Skeletal muscle tissue (tissue), 4 donors: ENCODE results near the gene PHF11. TPM values are rescaled to one million over a fixed set of nuclear protein-coding genes. Genes with fewer than 3 reads are reported as not detected.
"Not testable (repeated sequence)": the region's sequence is repeated elsewhere in the genome, so short reads cannot be mapped to it uniquely, and the experiment has no call there.

ENCODE experiments used
- H3K27ac ChIP-seq: one replicate; pipeline ENCODE4 v1.7.0; 2013; ENCODE audit warnings: mild to moderate bottlenecking, low read depth, low read length, inconsistent platforms
- H3K27me3 ChIP-seq, 3 donors: one replicate each; pipeline ENCODE4 v1.7.0; 2013; ENCODE audit warnings: low read length in 3 of 3; ENCODE audit not compliant: control insufficient read depth in 3 of 3, insufficient read depth in 3 of 3
- H3K36me3 ChIP-seq, 3 donors: one replicate each; pipeline ENCODE4 v1.7.0; 2013; ENCODE audit warnings: low read length in 3 of 3; ENCODE audit not compliant: control insufficient read depth in 3 of 3, insufficient read depth in 3 of 3
- H3K4me1 ChIP-seq, 3 donors: one replicate each; pipeline ENCODE4 v1.7.0; 2013; ENCODE audit warnings: low read length in 3 of 3, mild to moderate bottlenecking in 3 of 3; ENCODE audit not compliant: control insufficient read depth in 3 of 3, insufficient read depth in 3 of 3
- H3K4me3 ChIP-seq, 3 donors: one replicate each; pipeline ENCODE4 v1.7.0; 2013; ENCODE audit warnings: low read length in 3 of 3
- H3K9ac ChIP-seq, 3 donors: one replicate each; pipeline ENCODE4 v1.7.0; 2013; ENCODE audit warnings: low read length in 3 of 3, mild to moderate bottlenecking in 3 of 3, moderate library complexity in 2 of 3, low read depth in 1 of 3
- H3K9me3 ChIP-seq, 3 donors: one replicate each; pipeline ENCODE4 v1.7.0; 2013; ENCODE audit warnings: low read length in 3 of 3; ENCODE audit not compliant: control insufficient read depth in 3 of 3
- total RNA-seq: library from RNA; depleted of rRNA; stranded (reverse); fragments of >200 nt; gene quantifications from one replicate; pipeline ENCODE4 v1.2.3, GENCODE V29; 2014
- donor health status: Osteomylitis.

Gene PHF11
- total RNA-seq, 1 donor from 2014 or later = 9.9 TPM

DNA sequence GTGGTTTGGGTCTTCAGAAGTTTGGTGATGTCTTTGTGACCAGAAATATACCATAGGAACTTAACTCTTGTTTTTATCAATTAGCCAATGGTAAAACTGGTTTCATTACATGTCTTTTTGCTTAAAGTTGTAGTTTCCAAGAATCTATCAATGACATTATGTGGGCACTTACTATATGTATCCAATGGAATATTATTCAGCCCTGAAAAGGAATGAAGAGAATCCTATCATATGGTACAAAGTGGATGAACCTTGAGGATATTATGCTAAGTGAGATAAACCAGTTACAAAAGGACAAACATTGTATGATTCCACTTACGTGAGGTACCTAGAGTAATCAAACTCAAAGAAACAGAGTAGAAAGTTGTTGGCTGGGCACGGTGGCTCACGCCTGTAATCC is 63.3 kb downstream of the PHF11 start:
- no peaks in the 10 kb centered on the region for H3K9me3 ChIP-seq
- H3K36me3 ChIP-seq = peaks cover 10 to 36% (median 16%) of the 10 kb centered on the region in 3 donors
- no peak overlapping the region for H3K4me3 ChIP-seq
- H3K9ac ChIP-seq = no peak overlapping the region
- H3K27ac ChIP-seq = no peak overlapping the region
- no peaks in the 10 kb centered on the region for H3K4me1 ChIP-seq
- H3K27me3 ChIP-seq = no peaks in the 10 kb centered on the region

DNA sequence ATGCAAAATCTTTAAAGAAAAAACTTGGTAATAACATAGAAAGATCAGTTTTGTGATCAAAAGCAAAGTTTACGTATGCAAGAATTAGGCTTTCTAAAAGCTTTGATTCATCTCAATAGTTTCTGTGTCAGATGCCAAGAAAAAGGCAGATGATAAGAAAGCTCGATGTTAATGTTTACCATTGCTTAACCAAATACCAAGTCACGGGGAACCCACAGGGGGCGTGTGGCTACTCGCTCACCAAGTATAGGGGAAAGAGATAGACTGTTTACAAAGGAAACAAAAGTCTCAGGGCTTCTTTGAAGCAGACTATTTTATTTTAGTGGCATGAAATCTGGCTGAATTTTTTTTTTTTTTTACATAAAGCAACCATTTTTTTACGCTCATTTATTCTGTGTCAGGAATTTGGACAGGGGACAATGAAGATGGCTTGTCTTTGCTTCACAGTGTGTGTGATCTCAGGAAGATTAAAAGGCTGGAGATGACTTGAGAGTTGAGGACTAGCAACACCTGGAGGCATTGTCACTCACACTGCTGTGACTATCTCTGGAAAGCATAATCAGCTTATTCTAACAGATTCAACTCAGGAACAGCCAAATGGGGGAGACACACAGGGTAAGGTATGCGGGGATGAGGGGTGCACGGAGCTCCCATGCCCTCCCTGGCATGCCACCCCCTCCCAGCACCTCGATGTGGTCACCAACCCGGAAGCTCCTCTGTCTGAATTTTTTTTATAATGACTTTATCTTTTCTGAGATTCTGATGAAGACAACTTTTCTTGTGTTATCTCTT is 64.7 kb downstream of the PHF11 start:
- Histone ChIP-seq H3K4me3 (no peak overlapping the region), H3K9me3 (no peaks in the 10 kb centered on the region), H3K27me3 (no peaks in the 10 kb centered on the region), H3K9ac (no peak overlapping the region), H3K4me1 (no peaks in the 10 kb centered on the region), H3K36me3 (peaks cover 7 to 26% (median 7%) of the 10 kb centered on the region in 3 donors), H3K27ac (no peak overlapping the region)

DNA sequence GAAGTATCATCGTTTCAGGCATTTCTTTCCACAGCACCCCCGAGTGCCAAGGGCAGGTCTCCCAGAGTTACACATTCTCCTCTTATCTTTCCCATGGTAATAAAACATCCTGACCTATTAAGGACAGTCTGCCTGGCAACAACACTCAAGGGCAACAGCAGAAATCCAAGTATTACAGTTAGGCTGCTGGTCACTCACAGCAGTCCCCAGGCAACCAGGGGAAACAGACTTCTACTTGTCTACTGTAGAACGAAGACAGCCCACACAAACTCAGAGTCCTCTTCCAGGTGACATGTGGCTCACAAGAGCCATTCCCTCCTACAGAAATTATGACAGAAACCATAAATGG is 65.3 kb downstream of the PHF11 start:
- H3K4me3 ChIP-seq = no peak overlapping the region
- no peaks in the 10 kb centered on the region for H3K9me3 ChIP-seq
- H3K27me3 ChIP-seq = no peaks in the 10 kb centered on the region
- no peak overlapping the region for H3K9ac ChIP-seq
- H3K4me1 ChIP-seq = no peaks in the 10 kb centered on the region
- no peak overlapping the region for H3K27ac ChIP-seq
- H3K36me3 ChIP-seq = peaks cover 7 to 24% (median 7%) of the 10 kb centered on the region in 3 donors

GRCh38 chr13:49563516-49563915 is 67.8 kb downstream of the PHF11 start:
- no peaks in the 10 kb centered on the region for H3K4me1 ChIP-seq
- no peak overlapping the region for H3K27ac ChIP-seq
- no peak overlapping the region for H3K4me3 ChIP-seq
- no peaks in the 10 kb centered on the region for H3K9me3 ChIP-seq
- peaks cover 12 to 25% (median 13%) of the 10 kb centered on the region in 3 donors for H3K36me3 ChIP-seq
- H3K27me3 ChIP-seq = no peaks in the 10 kb centered on the region
- no peak overlapping the region for H3K9ac ChIP-seq

DNA sequence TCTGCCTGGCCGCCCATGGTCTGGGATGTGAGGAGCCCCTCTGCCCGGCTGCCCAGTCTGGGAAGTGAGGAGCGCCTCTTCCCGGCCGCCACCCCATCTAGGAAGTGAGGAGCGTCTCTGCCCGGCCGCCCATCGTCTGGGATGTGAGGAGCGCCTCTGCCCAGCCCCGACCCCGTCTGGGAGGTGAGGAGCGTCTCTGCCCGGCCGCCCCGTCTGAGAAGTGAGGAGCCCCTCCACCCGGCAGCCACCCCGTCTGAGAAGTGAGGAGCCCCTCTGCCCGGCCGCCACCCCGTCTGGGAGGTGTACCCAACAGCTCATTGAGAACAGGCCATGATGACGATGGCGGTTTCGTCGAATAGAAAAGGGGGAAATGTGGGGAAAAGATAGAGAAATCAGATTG is 69.7 kb downstream of the PHF11 start:
- not testable (repeated sequence) for H3K27ac ChIP-seq, H3K4me1 ChIP-seq, H3K4me3 ChIP-seq, H3K9me3 ChIP-seq, H3K9ac ChIP-seq, H3K27me3 ChIP-seq
- H3K36me3 ChIP-seq = peaks cover 7 to 13% (median 8%) of the 10 kb centered on the region in 3 donors

- Histone ChIP-seq H3K4me1 (no peaks in the 10 kb centered on the region), H3K36me3 (peaks cover 5 to 10% (median 8%) of the 10 kb centered on the region in 3 donors), H3K4me3 (no peak overlapping the region), H3K27ac (no peak overlapping the region), H3K9ac (no peak overlapping the region), H3K9me3 (no peaks in the 10 kb centered on the region), H3K27me3 (no peaks in the 10 kb centered on the region)
Observed at GRCh38 chr13:49566461-49566860, 70.7 kb downstream of the PHF11 start.

DNA sequence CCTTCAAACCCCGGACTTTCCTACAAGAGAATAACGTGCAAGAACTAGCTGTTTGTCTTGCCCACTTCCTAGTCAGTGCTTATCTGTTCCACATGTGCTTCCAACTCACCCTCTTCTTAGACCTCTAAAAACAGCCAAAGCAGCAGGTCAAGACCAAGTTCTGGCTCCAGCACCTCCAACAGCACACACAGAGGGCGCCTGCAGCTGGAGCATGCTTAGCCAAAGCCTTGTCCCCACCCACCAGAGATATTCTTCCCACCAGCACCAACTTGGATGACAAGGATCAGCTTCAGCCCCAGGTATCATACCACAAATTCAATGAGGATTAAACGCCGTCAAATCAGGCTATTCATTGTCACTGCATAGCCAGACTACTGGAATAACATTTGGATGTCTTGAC is 71.7 kb downstream of the PHF11 start:
- no peak overlapping the region for H3K9ac ChIP-seq
- no peaks in the 10 kb centered on the region for H3K27me3 ChIP-seq
- H3K36me3 ChIP-seq = peaks cover 5 to 10% (median 8%) of the 10 kb centered on the region in 3 donors
- H3K4me1 ChIP-seq = no peaks in the 10 kb centered on the region
- no peaks in the 10 kb centered on the region for H3K9me3 ChIP-seq
- H3K27ac ChIP-seq = no peak overlapping the region
- H3K4me3 ChIP-seq = no peak overlapping the region

GRCh38 chr13:49569993-49570689 is 74.4 kb downstream of the PHF11 start:
- no peaks in the 10 kb centered on the region for H3K27me3 ChIP-seq
- H3K36me3 ChIP-seq = peaks cover 5 to 8% (median 6%) of the 10 kb centered on the region in 3 donors
- H3K27ac ChIP-seq = no peak overlapping the region
- no peaks in the 10 kb centered on the region for H3K9me3 ChIP-seq
- no peaks in the 10 kb centered on the region for H3K4me1 ChIP-seq
- no peak overlapping the region for H3K4me3 ChIP-seq
- H3K9ac ChIP-seq = no peak overlapping the region

DNA sequence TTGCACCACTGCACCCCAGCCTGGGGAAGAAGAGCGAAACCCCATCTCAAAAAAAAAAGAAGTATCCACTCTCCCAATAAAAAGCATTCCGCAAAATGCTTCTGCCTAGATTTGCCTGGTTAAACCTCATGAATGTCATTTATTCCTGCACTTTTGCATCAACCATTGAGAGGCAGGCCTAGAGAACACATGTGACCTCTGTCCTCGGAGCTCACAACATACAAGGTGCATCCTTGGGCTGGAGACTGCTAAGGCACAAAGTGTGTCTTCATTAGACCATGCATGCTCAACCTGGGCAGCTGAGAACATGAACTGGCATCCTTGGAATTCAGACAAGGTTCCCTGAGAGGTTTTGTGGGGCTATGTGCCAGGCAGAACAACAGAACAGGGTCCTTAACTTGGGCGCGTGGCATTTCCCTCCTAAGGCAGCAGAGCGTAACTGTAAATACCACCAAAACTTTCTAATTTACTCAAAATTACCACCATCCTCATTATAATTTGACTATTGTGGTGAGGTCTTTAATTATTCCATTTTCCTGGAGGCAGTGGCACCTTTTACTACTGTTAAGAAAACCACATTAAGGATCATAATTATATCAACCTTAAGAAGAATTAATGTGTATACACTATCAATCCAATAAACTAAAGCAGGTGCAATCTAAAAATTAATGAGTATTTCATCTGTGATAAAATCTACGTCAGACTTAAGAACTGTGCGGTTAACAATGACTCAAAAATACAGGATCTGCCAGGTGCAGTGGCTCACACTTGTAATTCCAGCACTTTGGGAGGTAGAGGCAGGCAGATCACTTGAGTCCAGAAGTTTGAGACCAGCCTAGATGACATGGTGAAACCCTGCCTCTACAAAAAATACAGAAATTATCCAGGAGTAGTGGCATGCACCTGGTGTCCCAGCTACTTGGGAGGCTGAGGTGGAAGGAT is 75.8 kb downstream of the PHF11 start:
- Histone ChIP-seq H3K9me3 (no peaks in the 10 kb centered on the region), H3K36me3 (peaks cover 2 to 4% (median 2%) of the 10 kb centered on the region in 3 donors), H3K27ac (no peak overlapping the region), H3K9ac (no peak overlapping the region), H3K27me3 (no peaks in the 10 kb centered on the region), H3K4me1 (no peaks in the 10 kb centered on the region), H3K4me3 (no peak overlapping the region)
